ENCODE measurements around the gene SURF1.
"Not testable (repeated sequence)": the region's sequence is repeated elsewhere in the genome, so short reads cannot be mapped to it uniquely, and the experiment has no call there.

SURF1 gene

DNA sequence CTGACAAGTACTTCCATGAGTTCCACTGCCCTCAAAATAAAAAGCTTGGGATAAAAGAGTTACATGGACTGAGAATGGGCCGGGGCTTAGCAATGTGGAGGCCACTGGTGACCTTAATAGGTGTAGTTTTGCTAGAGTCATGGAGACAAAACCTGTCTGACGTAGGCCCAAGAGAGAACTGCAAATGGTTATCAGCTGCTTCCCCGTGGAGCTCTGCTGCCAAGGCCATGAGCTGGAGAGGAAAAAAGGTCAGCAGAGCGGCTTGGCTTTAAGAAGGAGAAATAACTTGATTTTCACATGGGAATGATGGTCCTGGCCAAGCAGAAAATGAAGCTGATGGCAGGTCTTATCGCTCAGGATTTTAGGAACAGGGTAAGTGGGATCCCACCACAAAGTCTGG lies 16.6 kb downstream of the SURF1 start:
- Histone ChIP-seq H3K4me3 (replicated peaks; ENCODE audit: insufficient read depth, low read length) (no peak overlapping the region), H3K27me3 (ENCODE audit: insufficient read depth, poor library complexity, severe bottlenecking) (no peaks in the 10 kb centered on the region), H3K27ac (replicated peaks) (peak overlapping the region; percentile 56)
- no peak for DNase-seq (ENCODE audit: low read depth in 1 of 2, low spot score in 1 of 2)
- TF ChIP-seq, protein P1, sequence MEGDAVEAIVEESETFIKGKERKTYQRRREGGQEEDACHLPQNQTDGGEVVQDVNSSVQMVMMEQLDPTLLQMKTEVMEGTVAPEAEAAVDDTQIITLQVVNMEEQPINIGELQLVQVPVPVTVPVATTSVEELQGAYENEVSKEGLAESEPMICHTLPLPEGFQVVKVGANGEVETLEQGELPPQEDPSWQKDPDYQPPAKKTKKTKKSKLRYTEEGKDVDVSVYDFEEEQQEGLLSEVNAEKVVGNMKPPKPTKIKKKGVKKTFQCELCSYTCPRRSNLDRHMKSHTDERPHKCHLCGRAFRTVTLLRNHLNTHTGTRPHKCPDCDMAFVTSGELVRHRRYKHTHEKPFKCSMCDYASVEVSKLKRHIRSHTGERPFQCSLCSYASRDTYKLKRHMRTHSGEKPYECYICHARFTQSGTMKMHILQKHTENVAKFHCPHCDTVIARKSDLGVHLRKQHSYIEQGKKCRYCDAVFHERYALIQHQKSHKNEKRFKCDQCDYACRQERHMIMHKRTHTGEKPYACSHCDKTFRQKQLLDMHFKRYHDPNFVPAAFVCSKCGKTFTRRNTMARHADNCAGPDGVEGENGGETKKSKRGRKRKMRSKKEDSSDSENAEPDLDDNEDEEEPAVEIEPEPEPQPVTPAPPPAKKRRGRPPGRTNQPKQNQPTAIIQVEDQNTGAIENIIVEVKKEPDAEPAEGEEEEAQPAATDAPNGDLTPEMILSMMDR (IDR thresholded peaks at IDR 0.05; ENCODE audit: insufficient read depth, low read length): no peak
- TF ChIP-seq SPI1 (IDR thresholded peaks at IDR 0.05; ENCODE audit: borderline replicate concordance, low read depth) (no peak), GABPA (IDR thresholded peaks at IDR 0.05; ENCODE audit: low read depth) (no peak), POLR2AphosphoS5 (IDR thresholded peaks at IDR 0.05; ENCODE audit: low read depth) (no peak)
- TF ChIP-seq, protein P2, sequence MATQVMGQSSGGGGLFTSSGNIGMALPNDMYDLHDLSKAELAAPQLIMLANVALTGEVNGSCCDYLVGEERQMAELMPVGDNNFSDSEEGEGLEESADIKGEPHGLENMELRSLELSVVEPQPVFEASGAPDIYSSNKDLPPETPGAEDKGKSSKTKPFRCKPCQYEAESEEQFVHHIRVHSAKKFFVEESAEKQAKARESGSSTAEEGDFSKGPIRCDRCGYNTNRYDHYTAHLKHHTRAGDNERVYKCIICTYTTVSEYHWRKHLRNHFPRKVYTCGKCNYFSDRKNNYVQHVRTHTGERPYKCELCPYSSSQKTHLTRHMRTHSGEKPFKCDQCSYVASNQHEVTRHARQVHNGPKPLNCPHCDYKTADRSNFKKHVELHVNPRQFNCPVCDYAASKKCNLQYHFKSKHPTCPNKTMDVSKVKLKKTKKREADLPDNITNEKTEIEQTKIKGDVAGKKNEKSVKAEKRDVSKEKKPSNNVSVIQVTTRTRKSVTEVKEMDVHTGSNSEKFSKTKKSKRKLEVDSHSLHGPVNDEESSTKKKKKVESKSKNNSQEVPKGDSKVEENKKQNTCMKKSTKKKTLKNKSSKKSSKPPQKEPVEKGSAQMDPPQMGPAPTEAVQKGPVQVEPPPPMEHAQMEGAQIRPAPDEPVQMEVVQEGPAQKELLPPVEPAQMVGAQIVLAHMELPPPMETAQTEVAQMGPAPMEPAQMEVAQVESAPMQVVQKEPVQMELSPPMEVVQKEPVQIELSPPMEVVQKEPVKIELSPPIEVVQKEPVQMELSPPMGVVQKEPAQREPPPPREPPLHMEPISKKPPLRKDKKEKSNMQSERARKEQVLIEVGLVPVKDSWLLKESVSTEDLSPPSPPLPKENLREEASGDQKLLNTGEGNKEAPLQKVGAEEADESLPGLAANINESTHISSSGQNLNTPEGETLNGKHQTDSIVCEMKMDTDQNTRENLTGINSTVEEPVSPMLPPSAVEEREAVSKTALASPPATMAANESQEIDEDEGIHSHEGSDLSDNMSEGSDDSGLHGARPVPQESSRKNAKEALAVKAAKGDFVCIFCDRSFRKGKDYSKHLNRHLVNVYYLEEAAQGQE (IDR thresholded peaks at IDR 0.05; ENCODE audit: insufficient replicate concordance, low read depth): no peak

- H3K27me3 ChIP-seq (ENCODE audit: insufficient read depth, poor library complexity, severe bottlenecking): no peaks in the 10 kb centered on the region
- peak; percentile 91 to 94 for DNase-seq (ENCODE audit: low read depth in 1 of 2, low spot score in 1 of 2)
- TF ChIP-seq GABPA (IDR thresholded peaks at IDR 0.05; ENCODE audit: low read depth): peak; percentile 89
- peak; percentile 97 for TF ChIP-seq POLR2AphosphoS5 (IDR thresholded peaks at IDR 0.05; ENCODE audit: low read depth)
- no peak for TF ChIP-seq SPI1 (IDR thresholded peaks at IDR 0.05; ENCODE audit: borderline replicate concordance, low read depth)
- TF ChIP-seq, protein P2 (IDR thresholded peaks at IDR 0.05; ENCODE audit: insufficient replicate concordance, low read depth): peak; percentile 29
- TF ChIP-seq, protein P1 (IDR thresholded peaks at IDR 0.05; ENCODE audit: insufficient read depth, low read length): no peak
- H3K27ac ChIP-seq (replicated peaks): peak within 1 kb of the TSS; percentile 96
- peak within 1 kb of the TSS; percentile 85 for H3K4me3 ChIP-seq (replicated peaks; ENCODE audit: insufficient read depth, low read length)
Measured at GRCh38 chr9:133335924-133336811, 20.1 kb downstream of the SURF1 start, which contains the start of gene SURF6. Gene SURF6, minus strand, starts transcription at chr9:133336188. Its CDS starts 56 bp downstream, at chr9:133336132.

GRCh38 chr9:133334888-133335287 lies 21.4 kb downstream of the SURF1 start:
- peak overlapping the region; percentile 85 for H3K4me3 ChIP-seq (replicated peaks; ENCODE audit: insufficient read depth, low read length)
- H3K27me3 ChIP-seq (ENCODE audit: insufficient read depth, poor library complexity, severe bottlenecking): not testable (repeated sequence)
- peak overlapping the region; percentile 96 for H3K27ac ChIP-seq (replicated peaks)
- DNase-seq (ENCODE audit: low read depth in 1 of 2, low spot score in 1 of 2): peak in 1 of 2 experiments; percentile 61

DNA sequence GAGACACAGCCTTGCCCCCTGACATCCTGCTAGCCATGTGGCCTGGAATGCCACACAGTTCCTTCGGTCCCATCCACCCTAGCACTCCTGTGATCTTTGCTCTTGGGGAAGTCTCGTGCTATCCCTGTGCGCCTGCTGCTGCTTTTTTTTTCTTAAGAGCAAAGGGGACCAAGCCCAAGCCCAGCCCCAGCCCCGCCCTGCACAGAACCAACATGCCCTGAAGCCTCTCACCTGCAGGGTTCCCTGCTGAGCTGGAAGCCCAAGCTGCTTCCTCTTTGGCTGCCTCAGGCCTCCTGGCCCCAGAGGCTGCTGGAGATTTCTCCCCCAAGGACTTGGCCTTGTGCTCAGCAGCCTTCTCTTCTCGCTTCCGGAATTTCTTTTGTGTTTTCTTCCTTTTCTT lies 22.1 kb downstream of the SURF1 start:
- TF ChIP-seq GABPA (IDR thresholded peaks at IDR 0.05; ENCODE audit: low read depth) (no peak), SPI1 (IDR thresholded peaks at IDR 0.05; ENCODE audit: borderline replicate concordance, low read depth) (peak; percentile 5; the same call in 1 of the 2 replicates)
- TF ChIP-seq, protein P2 (IDR thresholded peaks at IDR 0.05; ENCODE audit: insufficient replicate concordance, low read depth): no peak
- no peak overlapping the region for H3K27ac ChIP-seq (replicated peaks)
- H3K4me3 ChIP-seq (replicated peaks; ENCODE audit: insufficient read depth, low read length): 0 out of 2 replicates have a peak overlapping the region, but pooled peaks have one; percentile 1
- no peaks in the 10 kb centered on the region for H3K27me3 ChIP-seq (ENCODE audit: insufficient read depth, poor library complexity, severe bottlenecking)
- peak; percentile 64 to 74 for DNase-seq (ENCODE audit: low read depth in 1 of 2, low spot score in 1 of 2)

All from HL-60 (cell line).